SK-N-SH (cell line): ENCODE results near the gene SPG7.

Experiments used
- CTCF ChIP-seq: fragments of 200-600 bp; sonication (generic); IDR thresholded peaks from 2 replicates; pipeline ENCODE4 v1.6.1; 2017; ENCODE audit warnings: antibody characterized with exemption, mild to moderate bottlenecking, moderate library complexity
- FOXM1 ChIP-seq: IDR thresholded peaks from 2 replicates; pipeline ENCODE4 v1.4.0; 2012; ENCODE audit warnings: low read depth, mild to moderate bottlenecking
- USF1 ChIP-seq: IDR thresholded peaks from 2 replicates; pipeline ENCODE4 v1.4.0; 2012; ENCODE audit warnings: low read depth, borderline replicate concordance

DNA sequence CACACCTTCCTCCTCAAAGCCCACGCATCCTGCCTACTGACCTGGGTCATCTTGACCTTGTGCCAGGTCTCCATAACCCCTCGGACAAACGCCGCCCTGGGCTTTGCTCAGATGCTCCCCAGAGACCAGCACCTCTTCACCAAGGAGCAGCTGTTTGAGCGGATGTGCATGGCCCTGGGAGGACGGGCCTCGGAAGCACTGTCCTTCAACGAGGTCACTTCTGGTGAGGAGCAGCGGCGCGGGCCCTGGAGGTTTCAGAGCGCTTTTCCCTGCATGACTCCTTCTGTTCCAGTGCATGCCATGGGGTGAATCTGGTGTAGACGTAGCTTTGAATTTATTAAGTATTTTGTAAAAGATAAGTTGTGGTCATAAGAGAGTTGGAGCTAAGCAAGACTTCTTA is 44.7 kb downstream of the SPG7 start:
- TF ChIP-seq USF1, result no peak
- TF ChIP-seq FOXM1, result no peak
- no peak for TF ChIP-seq CTCF
